Suprapubic skin (tissue), 4 donors: ENCODE results near the gene CACNG3.

Experiments
- CTCF ChIP-seq, 2 donors: fragments of 200-600 bp in 1 of 2; fragments of 450-650 bp in 1 of 2; sonication (generic) in 1 of 2; IDR thresholded peaks; one replicate each; pipeline ENCODE4 v1.5.1; 2016 to 2019; ENCODE audit warnings: antibody characterized with exemption in 2 of 2, mild to moderate bottlenecking in 1 of 2, moderate library complexity in 1 of 2
- EP300 ChIP-seq: sonication (generic); formaldehyde crosslinking; IDR thresholded peaks from one replicate; pipeline ENCODE4 v1.6.1; 2017; ENCODE audit warnings: antibody characterized with exemption
- POLR2AphosphoS5 ChIP-seq, 3 donors: sonication (generic); formaldehyde crosslinking; IDR thresholded peaks; one replicate each; pipeline ENCODE4 v1.6.1; 2017; ENCODE audit warnings: antibody characterized with exemption in 3 of 3

- TF ChIP-seq POLR2AphosphoS5 (IDR thresholded peaks at IDR 0.05) = no peak
- TF ChIP-seq EP300 = no peak
- TF ChIP-seq CTCF (IDR thresholded peaks at IDR 0.05) = no peak
Measured at GRCh38 chr16:24257958-24258357, 1.8 kb downstream of the CACNG3 start.
